Endothelial cell of umbilical vein (primary cell): ENCODE results near the gene C11orf71. TPM values are rescaled to one million over a fixed set of nuclear protein-coding genes. Genes with fewer than 3 reads are reported as not detected.

Experiments
- BruUV-seq: library from RNA; stranded (reverse); fragments of 400-500 nt; replicated peaks from 2 replicates; lab custom pipeline; 2021; lab: Mats Ljungman, UMichigan
- CTCF ChIA-PET: fragments of 300-600, 350-600 bp; sonication (Branson Sonifier 250); formaldehyde crosslinking; loops from one replicate; lab custom pipeline; 2021; ENCODE audit warnings: antibody characterized with exemption, inconsistent platforms; lab: Charles Lee
- POLR2A ChIA-PET: fragments of 300-600, 350-600 bp; sonication (Branson Sonifier 250); formaldehyde crosslinking; loops from one replicate; lab custom pipeline; 2021; ENCODE audit warnings: antibody characterized with exemption, inconsistent platforms; lab: Charles Lee
- DNase-seq: peaks from one replicate; pipeline ENCODE4 v3.0.0-alpha.2; 2011; ENCODE audit warnings: low read depth, low spot score
- FAIRE-seq: peaks from 2 replicates; lab custom pipeline; 2011; peaks lifted over from hg19 to GRCh38; lab: Jason Lieb, UNC
- H2AFZ ChIP-seq: 2 replicates; pipeline ENCODE4 v1.6.0; 2012; ENCODE audit warnings: low read depth, low read length, control low read depth, inconsistent platforms
- H3K27ac ChIP-seq: 2 replicates; pipeline ENCODE4 v1.5.1; 2011; ENCODE audit warnings: low read depth, mild to moderate bottlenecking, control low read depth, low read length, moderate library complexity; ENCODE audit not compliant: insufficient read depth
- H3K27me3 ChIP-seq, 2 experiments: 2 replicates each; pipeline versions ENCODE4 v1.6.0 to v1.6.1; 2011; ENCODE audit warnings: low read length in 2 of 2, mixed read lengths in 1 of 2; ENCODE audit not compliant: control insufficient read depth in 2 of 2, insufficient read depth in 2 of 2
- H3K36me3 ChIP-seq, 2 experiments: 2 replicates in 1 of 2; 3 replicates in 1 of 2; pipeline ENCODE4 v1.5.1; 2011; ENCODE audit warnings: low read length in 2 of 2, mild to moderate bottlenecking in 1 of 2, moderate library complexity in 1 of 2; ENCODE audit not compliant: control insufficient read depth in 2 of 2, insufficient read depth in 2 of 2; ENCODE audit errors: extremely low read depth in 1 of 2
- H3K4me1 ChIP-seq: 3 replicates; pipeline ENCODE4 v1.5.1; 2011; ENCODE audit warnings: mild to moderate bottlenecking, low read length; ENCODE audit not compliant: control insufficient read depth, insufficient read depth; ENCODE audit errors: extremely low read depth
- H3K4me2 ChIP-seq: 2 replicates; pipeline ENCODE4 v1.6.1; 2011; ENCODE audit warnings: low read length, control low read depth, mixed read lengths; ENCODE audit not compliant: insufficient read depth
- H3K4me3 ChIP-seq, 3 experiments: fragments of 200-600 bp in 1 of 3; sonication (generic), shearing (Covaris generic) in 1 of 3; replicated peaks in 1 of 3; 2 replicates each; pipeline ENCODE4 v1.5.1; 2011 to 2016; ENCODE audit warnings: control low read depth in 3 of 3, low read length in 3 of 3, mild to moderate bottlenecking in 2 of 3, inconsistent platforms in 1 of 3, low read depth in 1 of 3, moderate library complexity in 1 of 3; ENCODE audit not compliant: insufficient read depth in 1 of 3
- H3K79me2 ChIP-seq: 2 replicates; pipeline ENCODE4 v1.6.0; 2012; ENCODE audit warnings: low read length, inconsistent platforms; ENCODE audit not compliant: control insufficient read depth, insufficient read depth
- H3K9ac ChIP-seq: replicated peaks from 2 replicates; pipeline ENCODE3; 2011; ENCODE audit warnings: low read length, control low read depth; ENCODE audit not compliant: insufficient read depth; ENCODE audit errors: extremely low read depth
- H3K9me1 ChIP-seq: replicated peaks from 3 replicates; pipeline ENCODE4 v1.6.0; 2011; ENCODE audit warnings: mild to moderate bottlenecking, low read length; ENCODE audit not compliant: control insufficient read depth, insufficient read depth; ENCODE audit errors: extremely low read depth
- H3K9me3 ChIP-seq: replicated peaks from 2 replicates; pipeline ENCODE4 v1.5.1; 2012; ENCODE audit warnings: low read length, inconsistent platforms; ENCODE audit not compliant: control insufficient read depth, insufficient read depth
- H4K20me1 ChIP-seq: replicated peaks from 2 replicates; pipeline ENCODE3; 2011; ENCODE audit warnings: mild to moderate bottlenecking, low read length; ENCODE audit not compliant: control insufficient read depth, insufficient read depth; ENCODE audit errors: extremely low read depth
- CTCF ChIP-seq, 2 donors: IDR thresholded peaks; 1 replicate in 1 of 2; 2 replicates in 1 of 2; pipeline ENCODE4 v1.5.1; 2011; ENCODE audit warnings: low read length in 2 of 2, mild to moderate bottlenecking in 2 of 2, moderate library complexity in 2 of 2, control low read depth in 1 of 2, inconsistent platforms in 1 of 2, low read depth in 1 of 2; ENCODE audit not compliant: insufficient read depth in 1 of 2; ENCODE audit errors: extremely low read depth in 1 of 2
- EZH2 ChIP-seq: IDR thresholded peaks from 2 replicates; pipeline ENCODE4 v1.6.1; 2012; ENCODE audit warnings: borderline replicate concordance, low read depth, mild to moderate bottlenecking, moderate library complexity, low read length, inconsistent platforms; ENCODE audit not compliant: severe bottlenecking
- FOS ChIP-seq: IDR thresholded peaks from 2 replicates; pipeline ENCODE4 v1.6.1; 2011; ENCODE audit warnings: mild to moderate bottlenecking, low read length, moderate library complexity, borderline replicate concordance; ENCODE audit not compliant: insufficient read depth
- GATA2 ChIP-seq: IDR thresholded peaks from 2 replicates; pipeline ENCODE4 v1.7.0; 2011; ENCODE audit warnings: low read depth, mild to moderate bottlenecking, moderate library complexity, mixed read lengths, low read length; ENCODE audit not compliant: insufficient read length, insufficient read depth
- JUN ChIP-seq: IDR thresholded peaks from 2 replicates; pipeline ENCODE4 v1.6.1; 2011; ENCODE audit warnings: borderline replicate concordance, low read depth; ENCODE audit not compliant: insufficient read length, insufficient read depth
- MAX ChIP-seq: IDR thresholded peaks from 2 replicates; pipeline ENCODE4 v1.6.1; 2011; ENCODE audit not compliant: insufficient read depth, insufficient read length
- MYC ChIP-seq: IDR thresholded peaks from one replicate; pipeline ENCODE4 v1.6.1; 2011; ENCODE audit warnings: mild to moderate bottlenecking, low read depth, low read length
- POLR2A ChIP-seq: IDR thresholded peaks from 2 replicates; pipeline ENCODE4 v1.6.1; 2012; ENCODE audit warnings: low read depth, mild to moderate bottlenecking, control low read depth, low read length
- POLR2AphosphoS5 ChIP-seq: IDR thresholded peaks from 2 replicates; pipeline ENCODE4 v1.6.1; 2012; ENCODE audit warnings: low read depth, mild to moderate bottlenecking, control low read depth, low read length, moderate library complexity; ENCODE audit not compliant: insufficient read depth
- dilution Hi-C: fragments of 300-500 bp; cut with MboI; formaldehyde crosslinking; loops from one replicate; pipeline ENCODE4 v1.15.0; 2019; ENCODE audit warnings: low sequenced_read_pairs; ENCODE audit not compliant: extremely low pct_ligation_motif_present
- intact Hi-C: fragments of 100-400 bp; cut with micrococcal nuclease; formaldehyde crosslinking; loops from one replicate; pipeline ENCODE4 v1.10.0; 2022
- polyA plus RNA-seq, 4 experiments: library from polyadenylated mRNA; depleted of rRNA in 3 of 4; stranded (reverse) in 3 of 4; unstranded in 1 of 4; fragments of >200 nt; gene quantifications; 2 replicates each; pipeline versions ENCODE4 v1.2.1 to v1.2.3, GENCODE V29; 2011 to 2012; ENCODE audit warnings: missing spikeins in 1 of 4
- total RNA-seq: library from RNA; stranded (reverse); gene quantifications from 2 replicates; pipeline ENCODE4 v1.2.3, GENCODE V29; 2021

The C11orf71 gene
- total and polyA plus RNA-seq, 2 donors (not counting 3 experiments of a cell fraction or from before 2014, with no cell fraction given), result 4.0 to 6.9 TPM

DNA sequence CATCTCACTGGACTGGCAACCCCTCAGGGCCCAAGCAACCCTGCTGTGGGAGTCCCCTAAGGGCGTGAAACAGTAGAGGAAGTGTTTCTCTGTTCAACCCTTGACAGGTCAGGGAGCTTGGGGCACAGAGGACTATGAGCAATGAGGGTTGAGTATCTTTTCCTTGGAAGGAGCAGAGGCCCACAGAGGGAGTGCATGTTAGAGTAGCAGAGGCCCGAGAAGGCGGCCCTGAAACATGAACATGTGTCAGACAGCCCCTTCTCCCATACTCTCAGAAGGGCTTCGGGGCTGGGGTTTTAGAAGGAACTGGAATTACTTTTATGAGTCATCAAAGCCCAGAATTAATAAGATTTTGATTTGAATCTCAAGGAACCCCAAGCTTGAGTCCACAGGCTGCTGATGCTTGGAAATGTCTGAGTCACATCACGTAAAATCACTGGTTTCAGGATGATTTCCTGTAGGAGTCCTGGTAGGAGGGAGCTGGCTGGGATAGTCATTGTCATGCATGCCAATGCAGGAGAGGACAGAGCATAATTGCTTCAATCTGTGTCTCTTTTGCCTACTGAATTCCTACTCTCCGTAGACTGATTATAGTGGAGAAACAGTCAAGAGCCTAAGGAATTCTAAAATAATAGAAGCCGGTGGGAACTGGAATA, 22.6 kb downstream of the C11orf71 start:
- no TSS peak for BruUV-seq
- Histone ChIP-seq H3K4me1 (no peaks in the 10 kb centered on the region), H3K9me3 (no peaks in the 10 kb centered on the region), H3K9ac (no peak overlapping the region), H4K20me1 (no peaks in the 10 kb centered on the region), H3K36me3 (no peaks in the 10 kb centered on the region), H3K4me2 (no peak overlapping the region), H3K27ac (no peak overlapping the region), H2AFZ (no peak overlapping the region), H3K79me2 (no peaks in the 10 kb centered on the region), H3K4me3 (no peak overlapping the region), H3K9me1 (no peaks in the 10 kb centered on the region), H3K27me3 (peaks cover 0 to 2% of the 10 kb centered on the region in 2 experiments)
- CTCF ChIA-PET, result no interaction called here
- POLR2A ChIA-PET, result no interaction called here
- intact Hi-C loops, result no loop called here
- TF ChIP-seq JUN, result no peak
- DNase-seq, result no peak
- FAIRE-seq, result no peak
- dilution Hi-C loops, result no loop called here

DNA sequence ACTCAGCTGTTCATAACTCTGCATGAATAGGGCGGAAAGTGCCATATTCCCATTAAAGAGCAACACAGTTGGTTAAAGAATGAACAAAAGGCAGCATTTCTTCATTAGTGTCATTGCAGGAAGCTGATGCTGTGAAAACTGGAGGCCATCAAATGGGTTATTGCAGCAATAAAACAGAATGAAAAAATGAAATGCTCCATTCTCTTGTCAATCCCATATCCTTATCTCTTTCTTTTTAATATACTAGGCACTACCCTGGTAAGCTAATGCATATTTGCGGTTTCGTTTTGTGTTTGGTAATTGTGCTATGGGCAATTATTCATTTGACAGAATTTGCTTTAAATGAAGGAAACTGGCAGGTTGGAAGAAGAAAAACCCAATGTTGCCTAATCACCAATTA, 25.3 kb downstream of the C11orf71 start:
- TF ChIP-seq FOS, result no peak
- no peak for TF ChIP-seq POLR2A
- TF ChIP-seq GATA2, result no peak
- TF ChIP-seq MYC, result no peak
- no peak for TF ChIP-seq MAX
- no peak for TF ChIP-seq JUN
- no peak for TF ChIP-seq EZH2
- TF ChIP-seq CTCF (IDR thresholded peaks at IDR 0.05; ENCODE audit: extremely low read depth in 1 of 2, insufficient read depth in 1 of 2, low read depth in 1 of 2, low read length in 2 of 2), result no peak
- TF ChIP-seq POLR2AphosphoS5, result no peak
- dilution Hi-C loops, result no loop called here
- no peak for DNase-seq
- Histone ChIP-seq H4K20me1 (no peaks in the 10 kb centered on the region), H3K9me3 (no peaks in the 10 kb centered on the region), H3K79me2 (no peaks in the 10 kb centered on the region), H3K27me3 (peaks cover 0 to 2% of the 10 kb centered on the region in 2 experiments), H2AFZ (no peak overlapping the region), H3K4me1 (no peaks in the 10 kb centered on the region), H3K9me1 (no peaks in the 10 kb centered on the region), H3K4me3 (no peak overlapping the region), H3K36me3 (no peaks in the 10 kb centered on the region), H3K9ac (no peak overlapping the region), H3K27ac (no peak overlapping the region), H3K4me2 (no peak overlapping the region)
- CTCF ChIA-PET, result no interaction called here
- POLR2A ChIA-PET, result no interaction called here
- FAIRE-seq, result no peak
- BruUV-seq, result no TSS peak
- intact Hi-C loops, result no loop called here
